ENCODE results near the gene ATP10A. TPM values are rescaled to one million over a fixed set of nuclear protein-coding genes. Genes with fewer than 3 reads are reported as not detected.

ATP10A gene
- total and polyA plus RNA-seq, 5 experiments from 2014 or later: 5.2 to 59.1 (median 18.1) TPM

DNA sequence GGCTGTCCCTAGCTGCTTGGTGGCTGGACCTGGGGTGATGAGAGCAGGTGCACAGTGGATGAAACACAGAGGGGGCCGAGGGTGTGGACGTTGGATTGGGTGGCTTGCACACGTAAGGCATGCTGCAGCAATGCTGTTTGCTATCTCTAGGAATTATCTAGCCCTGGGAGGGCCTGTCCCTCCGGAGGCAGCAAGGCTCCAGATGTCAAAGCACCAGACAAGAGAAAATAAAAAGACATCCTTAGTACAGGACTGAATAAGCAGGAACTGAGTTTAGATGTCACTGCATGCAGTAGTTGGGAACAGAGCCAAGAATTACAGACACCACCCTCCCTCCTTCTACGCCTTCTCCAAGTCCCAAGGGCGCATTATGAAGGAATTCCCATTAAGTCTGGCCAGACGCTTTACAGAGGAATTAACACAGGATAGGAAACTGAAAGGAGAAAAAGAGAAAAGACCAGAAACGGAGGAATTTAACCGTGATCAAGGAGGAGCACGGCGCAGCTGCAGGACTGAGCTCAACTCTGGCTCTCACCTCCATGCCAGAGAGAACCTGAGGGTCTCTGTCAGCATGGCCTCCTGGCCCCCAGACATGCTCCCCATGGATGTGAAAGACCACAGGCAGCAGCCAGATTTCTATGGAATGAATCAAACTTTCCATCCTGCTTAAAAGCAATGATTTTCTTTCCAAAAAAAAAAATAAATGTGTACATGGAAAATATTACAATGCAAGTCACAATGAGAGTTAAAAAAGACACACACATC is 13.8 kb downstream of the ATP10A start:
- ATAC-seq: peak in 1 of 2 donors; percentile 10
- POLR2A ChIA-PET: interaction anchor here (8.4 kb wide), 1 partner anchor 12 kb away, joined by 201 read pairs; the partner anchor contains the start of gene ATP10A
- Mint-ChIP-seq H3K4me1 (peaks cover 49 to 96% (median 92%) of the 10 kb centered on the region in 4 donors), H3K27ac (peak overlapping the region; percentile 88 to 100 (median 97)), H3K27me3 (no peaks in the 10 kb centered on the region), H3K36me3 (peaks cover 0 to 3% (median 0%) of the 10 kb centered on the region in 3 donors), H3K4me3 (peak overlapping the region; percentile 90 to 99 (median 96)), H3K9me3 (no peaks in the 10 kb centered on the region)
- peak in 2 of 10 donors; percentile 9 to 21 for DNase-seq

DNA sequence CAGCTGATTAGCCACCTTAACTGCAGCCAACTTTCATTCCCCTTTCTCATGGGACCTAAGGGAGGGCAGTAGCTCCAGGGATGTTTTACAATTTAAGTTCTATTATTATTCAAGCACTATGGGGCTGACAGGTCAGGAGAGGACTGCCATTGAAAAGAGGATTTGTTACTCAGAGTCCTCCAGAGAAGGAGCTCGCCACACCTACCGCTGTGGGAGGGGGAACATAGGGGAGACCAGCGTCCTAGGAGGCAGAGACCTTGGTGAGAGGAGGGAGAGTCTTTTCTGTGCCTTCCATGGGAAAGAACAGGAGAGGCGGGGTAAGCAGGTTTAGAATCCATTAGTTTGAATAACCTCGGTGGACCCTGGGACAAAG is 14.4 kb downstream of the ATP10A start:
- no peaks in the 10 kb centered on the region for H3K9me3 Mint-ChIP-seq
- H3K27ac Mint-ChIP-seq: peak overlapping the region; percentile 88 to 100 (median 97)
- H3K4me3 Mint-ChIP-seq: peak overlapping the region; percentile 90 to 99 (median 96)
- DNase-seq: no peak
- no peaks in the 10 kb centered on the region for H3K27me3 Mint-ChIP-seq
- H3K4me1 Mint-ChIP-seq: peaks cover 47 to 96% (median 92%) of the 10 kb centered on the region in 4 donors
- POLR2A ChIA-PET: interaction anchor here (8.4 kb wide), 1 partner anchor 12 kb away, joined by 201 read pairs; the partner anchor contains the start of gene ATP10A
- no peaks in the 10 kb centered on the region for H3K36me3 Mint-ChIP-seq
- ATAC-seq: no peak

- no peaks in the 10 kb centered on the region for H3K36me3 Mint-ChIP-seq
- ATAC-seq: no peak
- H3K9me3 Mint-ChIP-seq: no peaks in the 10 kb centered on the region
- no peak for DNase-seq
- peak overlapping the region in 6 of 10 donors; percentile 15 to 99 (median 34) for H3K4me3 Mint-ChIP-seq
- H3K4me1 Mint-ChIP-seq: peaks cover 45 to 96% (median 92%) of the 10 kb centered on the region in 4 donors
- H3K27me3 Mint-ChIP-seq: no peaks in the 10 kb centered on the region
- H3K27ac Mint-ChIP-seq: peak overlapping the region; percentile 69 to 100 (median 92)
- POLR2A ChIA-PET: interaction anchor here (0.7 to 8.4 kb wide), 3 partner anchors 13 to 51 kb away, joined by 3 to 201 read pairs (median 3); partner anchors contain the start of gene ATP10A
Observed at GRCh38 chr15:25848325-25848724, 14.8 kb downstream of the ATP10A start.

DNA sequence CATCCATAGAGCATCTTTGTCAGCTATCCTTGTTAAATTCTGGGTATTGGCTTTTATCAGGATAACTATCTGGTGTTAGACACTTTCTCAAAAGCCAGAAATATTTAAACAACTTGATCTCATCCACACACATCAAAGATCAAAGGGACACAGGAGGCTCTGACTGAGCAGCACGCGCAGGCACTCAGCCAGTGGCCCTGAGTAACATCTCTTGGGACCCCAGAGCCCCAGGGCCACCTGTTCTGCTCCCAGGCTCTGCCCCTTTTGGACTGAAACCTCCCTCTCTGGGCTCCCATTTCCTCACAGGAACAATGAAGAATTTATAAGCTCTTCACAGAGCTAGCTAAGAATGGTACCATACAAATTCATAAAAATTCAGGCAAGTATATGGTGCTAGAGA is 16.1 kb downstream of the ATP10A start:
- Mint-ChIP-seq H3K36me3 (peaks cover 0 to 4% (median 0%) of the 10 kb centered on the region in 3 donors), H3K27me3 (no peaks in the 10 kb centered on the region), H3K4me1 (peaks cover 35 to 93% (median 88%) of the 10 kb centered on the region in 4 donors), H3K9me3 (no peaks in the 10 kb centered on the region), H3K27ac (peak overlapping the region; percentile 79 to 100 (median 94)), H3K4me3 (peak overlapping the region; percentile 36 to 77 (median 70))
- ATAC-seq (peak in 1 of 2 donors; percentile 35), DNase-seq (peak in 3 of 10 donors; percentile 29 to 35 (median 32))
- POLR2A ChIA-PET: interaction anchor here (0.6 to 8.4 kb wide), 8 partner anchors 12 to 328 kb away, joined by 3 to 201 read pairs (median 3); partner anchors contain the start of gene ATP10A

- Mint-ChIP-seq H3K4me1 (peaks cover 35 to 92% (median 87%) of the 10 kb centered on the region in 4 donors), H3K9me3 (no peaks in the 10 kb centered on the region), H3K27ac (peak overlapping the region; percentile 86 to 100 (median 96)), H3K36me3 (peaks cover 0 to 4% (median 0%) of the 10 kb centered on the region in 3 donors), H3K27me3 (no peaks in the 10 kb centered on the region), H3K4me3 (peak overlapping the region; percentile 36 to 77 (median 70))
- DNase-seq: peak in 9 of 10 donors; percentile 43 to 80 (median 55)
- POLR2A ChIA-PET: interaction anchor here (0.5 to 8.4 kb wide), 6 partner anchors 11 to 99 kb away, joined by 3 to 201 read pairs (median 3); partner anchors contain the start of gene ATP10A
- ATAC-seq: peak; percentile 61 to 78
Observed at GRCh38 chr15:25846377-25846776, 16.8 kb downstream of the ATP10A start.

DNA sequence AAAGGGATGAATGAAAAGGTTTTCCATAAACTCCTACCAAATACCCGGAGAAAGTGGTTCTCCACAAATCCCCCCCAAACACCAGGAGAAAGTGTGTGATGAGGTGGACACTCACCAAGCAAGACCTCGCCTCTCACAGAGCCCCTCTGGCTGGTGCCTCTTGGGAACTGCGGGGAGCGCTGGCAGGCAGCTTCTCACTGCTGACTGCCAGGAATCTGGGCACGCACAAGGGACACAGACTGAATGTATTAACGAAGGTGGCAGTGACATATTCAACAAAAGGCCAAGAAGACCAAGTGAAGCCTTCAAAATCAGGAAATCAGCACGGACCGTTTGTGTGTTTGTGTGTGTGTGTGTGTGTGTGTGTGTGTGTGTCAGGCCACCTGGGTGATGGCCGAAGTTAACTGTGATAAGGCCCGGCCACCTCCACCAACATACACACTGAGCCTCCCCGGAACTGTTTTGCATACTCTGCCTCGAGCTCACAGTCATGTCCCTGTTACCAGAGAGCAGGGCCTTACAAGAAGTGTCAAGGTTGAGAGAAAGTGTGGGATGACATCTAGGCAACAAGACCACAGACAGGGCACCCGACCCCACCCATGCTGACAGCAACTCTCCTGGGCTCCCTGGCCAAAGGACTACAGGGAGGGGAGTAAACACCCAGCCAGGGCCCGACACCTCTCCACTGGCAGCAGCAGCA is 18.0 kb downstream of the ATP10A start:
- no peaks in the 10 kb centered on the region for H3K9me3 Mint-ChIP-seq
- peaks cover 0 to 1% (median 0%) of the 10 kb centered on the region in 5 donors for H3K27me3 Mint-ChIP-seq
- DNase-seq: no peak
- peaks cover 0 to 8% (median 0%) of the 10 kb centered on the region in 3 donors for H3K36me3 Mint-ChIP-seq
- H3K27ac Mint-ChIP-seq: peak overlapping the region; percentile 86 to 100 (median 96)
- no peak for ATAC-seq
- peak overlapping the region; percentile 32 to 77 (median 57) for H3K4me3 Mint-ChIP-seq
- H3K4me1 Mint-ChIP-seq: peaks cover 31 to 88% (median 79%) of the 10 kb centered on the region in 4 donors
- POLR2A ChIA-PET: interaction anchor here (0.9 to 1.5 kb wide), 2 partner anchors 15 to 17 kb away, joined by 4 to 7 read pairs; no protein-coding TSS in a partner anchor

DNA sequence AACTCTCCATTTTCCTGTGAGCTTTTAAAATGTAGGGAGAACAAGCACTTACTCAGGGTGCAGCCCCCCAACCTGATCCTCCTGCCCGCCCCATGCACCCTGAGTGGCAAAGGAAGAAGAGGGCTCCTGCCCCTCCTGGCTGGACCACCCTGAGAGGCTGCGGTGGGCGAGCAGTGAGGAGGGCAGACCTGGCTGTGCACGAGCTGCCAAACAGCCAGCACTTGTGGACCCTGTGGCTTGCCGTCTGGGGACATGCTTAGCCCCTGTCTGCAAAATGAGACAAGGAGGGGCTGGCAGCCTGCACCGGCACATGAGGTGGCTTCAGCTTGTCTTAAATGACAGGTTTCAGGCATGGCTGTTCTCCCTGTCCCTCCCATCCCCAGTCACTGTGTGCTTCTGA is 18.6 kb downstream of the ATP10A start:
- no peak for DNase-seq
- POLR2A ChIA-PET: interaction anchor here (0.9 to 1.5 kb wide), 2 partner anchors 16 to 17 kb away, joined by 4 to 7 read pairs; no protein-coding TSS in a partner anchor
- H3K27ac Mint-ChIP-seq: peak overlapping the region in 9 of 10 donors; percentile 63 to 100 (median 94)
- H3K36me3 Mint-ChIP-seq: peaks cover 0 to 12% (median 0%) of the 10 kb centered on the region in 3 donors
- no peak for ATAC-seq
- no peaks in the 10 kb centered on the region for H3K9me3 Mint-ChIP-seq
- peaks cover 0 to 1% (median 0%) of the 10 kb centered on the region in 5 donors for H3K27me3 Mint-ChIP-seq
- H3K4me3 Mint-ChIP-seq: peak overlapping the region in 3 of 10 donors; percentile 19 to 70 (median 41)
- H3K4me1 Mint-ChIP-seq: peaks cover 31 to 86% (median 77%) of the 10 kb centered on the region in 4 donors

DNA sequence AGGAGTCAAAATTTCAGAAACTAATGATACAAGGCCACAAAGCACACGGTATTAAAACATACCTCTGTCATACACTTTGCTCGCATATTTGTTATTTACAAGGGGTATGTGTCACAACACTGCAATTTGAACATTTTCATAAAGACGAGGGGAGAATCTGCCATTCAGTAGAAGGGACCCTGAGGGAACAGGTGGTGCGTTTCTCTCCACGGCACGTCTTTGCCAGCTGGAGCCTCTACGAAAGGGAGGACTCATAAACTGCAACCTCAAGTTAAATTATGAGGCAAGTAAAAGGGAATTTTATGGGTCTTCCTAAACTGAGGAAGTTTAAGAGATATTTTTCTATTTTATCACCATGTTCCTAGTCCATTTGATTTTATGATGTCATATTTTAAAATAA is 19.1 kb downstream of the ATP10A start:
- Mint-ChIP-seq H3K27me3 (peaks cover 0 to 1% (median 0%) of the 10 kb centered on the region in 5 donors), H3K4me1 (peaks cover 29 to 86% (median 77%) of the 10 kb centered on the region in 4 donors), H3K27ac (peak overlapping the region; percentile 2 to 87 (median 48)), H3K9me3 (no peaks in the 10 kb centered on the region), H3K36me3 (peaks cover 0 to 15% (median 0%) of the 10 kb centered on the region in 3 donors), H3K4me3 (peak overlapping the region in 2 of 10 donors; percentile 11 to 18)
- no peak for DNase-seq
- POLR2A ChIA-PET: interaction anchor here (1.5 kb wide), 1 partner anchor 18 kb away, joined by 7 read pairs; no protein-coding TSS in a partner anchor
- ATAC-seq: no peak

- no peak for ATAC-seq
- peaks cover 0 to 15% (median 0%) of the 10 kb centered on the region in 3 donors for H3K36me3 Mint-ChIP-seq
- no peak for DNase-seq
- no peaks in the 10 kb centered on the region for H3K9me3 Mint-ChIP-seq
- peaks cover 29 to 72% (median 67%) of the 10 kb centered on the region in 4 donors for H3K4me1 Mint-ChIP-seq
- peak overlapping the region in 1 of 10 donors; percentile 10 for H3K4me3 Mint-ChIP-seq
- no peak overlapping the region for H3K27ac Mint-ChIP-seq
- POLR2A ChIA-PET: no interaction called here
- H3K27me3 Mint-ChIP-seq: peaks cover 0 to 3% (median 0%) of the 10 kb centered on the region in 5 donors
Observed at GRCh38 chr15:25839638-25840156, 23.4 kb downstream of the ATP10A start.

GRCh38 chr15:25838871-25839195 is 24.3 kb downstream of the ATP10A start:
- POLR2A ChIA-PET: interaction anchor here (0.6 to 1.2 kb wide), 2 partner anchors 24 to 60 kb away, joined by 3 read pairs; partner anchors contain the start of gene ATP10A
- peaks cover 0 to 3% (median 0%) of the 10 kb centered on the region in 5 donors for H3K27me3 Mint-ChIP-seq
- ATAC-seq (no peak), DNase-seq (no peak)
- peaks cover 29 to 71% (median 67%) of the 10 kb centered on the region in 4 donors for H3K4me1 Mint-ChIP-seq
- peaks cover 0 to 17% (median 0%) of the 10 kb centered on the region in 3 donors for H3K36me3 Mint-ChIP-seq
- H3K9me3 Mint-ChIP-seq: no peaks in the 10 kb centered on the region
- peak overlapping the region in 2 of 10 donors; percentile 18 to 33 for H3K27ac Mint-ChIP-seq
- peak overlapping the region in 4 of 10 donors; percentile 8 to 58 (median 43) for H3K4me3 Mint-ChIP-seq

DNA sequence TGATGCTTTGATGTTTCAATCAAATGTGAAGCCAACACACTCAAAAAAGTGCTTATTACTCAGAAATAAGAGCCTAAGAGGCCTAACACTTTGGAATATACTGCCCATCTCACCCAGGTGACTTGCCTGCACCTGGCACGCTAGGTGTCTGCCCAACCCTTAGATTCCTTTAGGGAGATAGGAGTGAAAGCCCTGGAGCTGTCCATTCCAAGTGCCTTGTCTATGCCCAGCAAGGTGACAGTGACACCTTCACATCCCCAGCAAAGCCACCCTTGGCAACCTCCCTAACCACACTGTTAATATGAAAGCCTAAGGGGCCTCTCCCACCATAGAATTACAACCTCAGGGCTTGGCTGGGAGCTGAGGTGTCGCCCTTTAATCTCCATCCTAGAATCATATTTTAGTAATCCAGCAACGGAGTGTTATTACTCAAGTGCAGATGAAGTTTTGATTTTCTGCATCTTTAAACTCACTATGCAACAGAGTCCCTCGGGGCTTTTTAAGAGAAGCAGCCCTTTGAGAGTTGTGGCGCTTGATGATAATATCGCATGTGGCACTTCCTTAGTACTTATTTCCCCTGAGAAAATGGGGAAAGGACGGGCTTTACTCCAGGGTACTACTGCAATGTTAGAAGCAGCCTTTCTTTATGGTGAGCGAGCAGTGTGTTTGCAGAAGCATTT is 24.8 kb downstream of the ATP10A start:
- Mint-ChIP-seq H3K36me3 (peaks cover 0 to 19% (median 0%) of the 10 kb centered on the region in 3 donors), H3K27ac (peak overlapping the region in 5 of 10 donors; percentile 4 to 67 (median 20)), H3K9me3 (peaks cover 0 to 2% (median 0%) of the 10 kb centered on the region in 9 donors), H3K4me3 (peak overlapping the region in 6 of 10 donors; percentile 4 to 58 (median 29)), H3K27me3 (peaks cover 0 to 3% (median 0%) of the 10 kb centered on the region in 5 donors), H3K4me1 (peaks cover 28 to 68% (median 63%) of the 10 kb centered on the region in 4 donors)
- DNase-seq (no peak), ATAC-seq (no peak)
- POLR2A ChIA-PET: interaction anchor here (0.6 to 1.2 kb wide), 2 partner anchors 24 to 59 kb away, joined by 3 read pairs; partner anchors contain the start of gene ATP10A

Measured in naive thymus-derived CD8-positive, alpha-beta T cell (primary cell).